Mesothelial cell of epicardium (in vitro differentiated cells): ENCODE measurements around the gene AHCYL2. TPM values are rescaled to one million over a fixed set of nuclear protein-coding genes. Genes with fewer than 3 reads are reported as not detected.
"Not testable (repeated sequence)": the region's sequence is repeated elsewhere in the genome, so short reads cannot be mapped to it uniquely, and the experiment has no call there.

Source experiments
- DNase-seq, 2 experiments: peaks; one replicate each; pipeline ENCODE4 v3.0.0; 2021; ENCODE audit warnings: low spot score in 2 of 2; ENCODE audit not compliant: unreplicated experiment in 2 of 2
- H3K27ac Mint-ChIP-seq: 2 replicates; pipeline ENCODE4 v1.8.0; 2021; ENCODE audit warnings: mixed read lengths
- H3K27me3 Mint-ChIP-seq: 2 replicates; pipeline ENCODE4 v1.8.0; 2021; ENCODE audit warnings: low read depth, mixed read lengths
- H3K36me3 Mint-ChIP-seq: 2 replicates; pipeline ENCODE4 v1.8.0; 2021; ENCODE audit warnings: mixed read lengths
- H3K4me1 Mint-ChIP-seq: 2 replicates; pipeline ENCODE4 v1.8.0; 2021; ENCODE audit warnings: mixed read lengths
- H3K4me3 Mint-ChIP-seq: 2 replicates; pipeline ENCODE4 v1.8.0; 2021; ENCODE audit warnings: mild to moderate bottlenecking, moderate library complexity, mixed read lengths
- H3K9me3 Mint-ChIP-seq: 2 replicates; pipeline ENCODE4 v1.8.0; 2021; ENCODE audit warnings: mixed read lengths
- total RNA-seq: library from RNA; stranded (reverse); gene quantifications from 3 replicates; pipeline ENCODE4 v1.2.1, GENCODE V29; 2021
- TF ChIP-seq, protein P1 (sequence below): fragments of 200-600 bp; sonication (generic); IDR thresholded peaks from one replicate; pipeline ENCODE4 v1.5.0; 2021; ENCODE audit warnings: antibody characterized with exemption; ENCODE audit not compliant: unreplicated experiment

The AHCYL2 gene
- total RNA-seq, 1 donor from 2014 or later, result 22.8 TPM

DNA sequence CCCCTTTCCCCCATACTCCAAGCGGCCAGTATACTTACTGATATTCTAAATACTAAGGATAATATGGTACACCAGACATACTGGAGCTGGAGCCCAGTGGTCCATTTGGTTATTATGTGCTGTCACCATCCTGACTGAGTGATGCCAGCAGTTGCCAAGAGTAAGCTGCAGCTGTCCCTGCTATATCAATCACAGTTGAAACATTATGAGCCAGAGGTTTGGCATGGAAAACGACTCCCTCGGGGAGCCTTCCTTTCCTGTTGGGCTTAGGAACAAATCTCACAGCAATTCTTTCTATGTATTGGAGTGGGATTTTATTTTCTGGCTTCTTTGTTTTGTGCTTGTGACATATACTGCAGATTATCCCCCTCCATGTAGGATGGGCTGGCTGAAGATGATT is 242.0 kb downstream of the AHCYL2 start:
- H3K36me3 Mint-ChIP-seq, result no peaks in the 10 kb centered on the region
- no peak overlapping the region for H3K27ac Mint-ChIP-seq
- TF ChIP-seq, protein P1, sequence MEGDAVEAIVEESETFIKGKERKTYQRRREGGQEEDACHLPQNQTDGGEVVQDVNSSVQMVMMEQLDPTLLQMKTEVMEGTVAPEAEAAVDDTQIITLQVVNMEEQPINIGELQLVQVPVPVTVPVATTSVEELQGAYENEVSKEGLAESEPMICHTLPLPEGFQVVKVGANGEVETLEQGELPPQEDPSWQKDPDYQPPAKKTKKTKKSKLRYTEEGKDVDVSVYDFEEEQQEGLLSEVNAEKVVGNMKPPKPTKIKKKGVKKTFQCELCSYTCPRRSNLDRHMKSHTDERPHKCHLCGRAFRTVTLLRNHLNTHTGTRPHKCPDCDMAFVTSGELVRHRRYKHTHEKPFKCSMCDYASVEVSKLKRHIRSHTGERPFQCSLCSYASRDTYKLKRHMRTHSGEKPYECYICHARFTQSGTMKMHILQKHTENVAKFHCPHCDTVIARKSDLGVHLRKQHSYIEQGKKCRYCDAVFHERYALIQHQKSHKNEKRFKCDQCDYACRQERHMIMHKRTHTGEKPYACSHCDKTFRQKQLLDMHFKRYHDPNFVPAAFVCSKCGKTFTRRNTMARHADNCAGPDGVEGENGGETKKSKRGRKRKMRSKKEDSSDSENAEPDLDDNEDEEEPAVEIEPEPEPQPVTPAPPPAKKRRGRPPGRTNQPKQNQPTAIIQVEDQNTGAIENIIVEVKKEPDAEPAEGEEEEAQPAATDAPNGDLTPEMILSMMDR, result no peak
- H3K4me3 Mint-ChIP-seq, result no peak overlapping the region
- no peaks in the 10 kb centered on the region for H3K9me3 Mint-ChIP-seq
- H3K4me1 Mint-ChIP-seq, result peaks cover 3% of the 10 kb centered on the region
- no peak for DNase-seq
- H3K27me3 Mint-ChIP-seq, result no peaks in the 10 kb centered on the region

GRCh38 chr7:129468087-129468486 is 243.3 kb downstream of the AHCYL2 start:
- no peak for DNase-seq
- H3K4me3 Mint-ChIP-seq, result no peak overlapping the region
- no peaks in the 10 kb centered on the region for H3K36me3 Mint-ChIP-seq
- TF ChIP-seq, protein P1, result no peak
- no peak overlapping the region for H3K27ac Mint-ChIP-seq
- no peaks in the 10 kb centered on the region for H3K27me3 Mint-ChIP-seq
- H3K4me1 Mint-ChIP-seq, result peaks cover 3% of the 10 kb centered on the region
- H3K9me3 Mint-ChIP-seq, result no peaks in the 10 kb centered on the region

GRCh38 chr7:129468547-129468946 is 243.7 kb downstream of the AHCYL2 start:
- H3K4me1 Mint-ChIP-seq, result peaks cover 3% of the 10 kb centered on the region
- H3K36me3 Mint-ChIP-seq, result no peaks in the 10 kb centered on the region
- H3K9me3 Mint-ChIP-seq, result no peaks in the 10 kb centered on the region
- TF ChIP-seq, protein P1, result no peak
- no peak overlapping the region for H3K4me3 Mint-ChIP-seq
- H3K27me3 Mint-ChIP-seq, result no peaks in the 10 kb centered on the region
- no peak overlapping the region for H3K27ac Mint-ChIP-seq
- DNase-seq, result no peak

GRCh38 chr7:129469930-129470329 is 245.1 kb downstream of the AHCYL2 start:
- H3K36me3 Mint-ChIP-seq, result peaks cover under 1% of the 10 kb centered on the region
- no peak overlapping the region for H3K4me3 Mint-ChIP-seq
- no peak overlapping the region for H3K27ac Mint-ChIP-seq
- DNase-seq, result no peak
- no peaks in the 10 kb centered on the region for H3K9me3 Mint-ChIP-seq
- TF ChIP-seq, protein P1, result no peak
- H3K27me3 Mint-ChIP-seq, result no peaks in the 10 kb centered on the region
- H3K4me1 Mint-ChIP-seq, result peaks cover 3% of the 10 kb centered on the region

GRCh38 chr7:129470411-129470810 is 245.6 kb downstream of the AHCYL2 start:
- TF ChIP-seq, protein P1, result no peak
- peaks cover 2% of the 10 kb centered on the region for H3K36me3 Mint-ChIP-seq
- no peaks in the 10 kb centered on the region for H3K27me3 Mint-ChIP-seq
- H3K4me3 Mint-ChIP-seq, result no peak overlapping the region
- no peak for DNase-seq
- no peaks in the 10 kb centered on the region for H3K9me3 Mint-ChIP-seq
- no peak overlapping the region for H3K27ac Mint-ChIP-seq
- H3K4me1 Mint-ChIP-seq, result no peaks in the 10 kb centered on the region

GRCh38 chr7:129471402-129471827 is 246.6 kb downstream of the AHCYL2 start:
- Mint-ChIP-seq H3K4me1 (no peaks in the 10 kb centered on the region), H3K27me3 (no peaks in the 10 kb centered on the region), H3K27ac (no peak overlapping the region), H3K4me3 (no peak overlapping the region), H3K9me3 (no peaks in the 10 kb centered on the region), H3K36me3 (peaks cover 2% of the 10 kb centered on the region)
- DNase-seq, result no peak
- TF ChIP-seq, protein P1, result no peak

- H3K4me1 Mint-ChIP-seq, H3K4me3 Mint-ChIP-seq, H3K27me3 Mint-ChIP-seq, H3K27ac Mint-ChIP-seq, H3K9me3 Mint-ChIP-seq, H3K36me3 Mint-ChIP-seq, DNase-seq: not testable (repeated sequence)
Measured at GRCh38 chr7:129475931-129476330, 251.1 kb downstream of the AHCYL2 start.

DNA sequence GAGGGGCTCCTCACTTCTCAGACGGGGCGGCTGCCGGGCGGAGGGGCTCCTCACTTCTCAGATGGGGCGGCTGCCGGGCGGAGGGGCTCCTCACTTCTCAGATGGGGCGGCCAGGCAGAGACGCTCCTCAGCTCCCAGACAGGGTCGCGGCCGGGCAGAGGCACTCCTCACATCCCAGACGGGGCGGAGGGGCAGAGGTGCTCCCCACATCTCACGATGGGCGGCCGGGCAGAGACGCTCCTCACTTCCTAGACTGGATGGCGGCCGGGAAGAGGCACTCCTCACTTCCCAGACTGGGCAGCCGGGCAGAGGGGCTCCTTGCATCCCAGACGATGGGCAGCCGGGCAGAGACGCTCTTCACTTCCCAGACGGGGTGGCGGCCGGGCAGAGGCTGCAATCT is 251.6 kb downstream of the AHCYL2 start:
- not testable (repeated sequence) for DNase-seq, H3K36me3 Mint-ChIP-seq, H3K4me1 Mint-ChIP-seq, H3K4me3 Mint-ChIP-seq, H3K27ac Mint-ChIP-seq, H3K9me3 Mint-ChIP-seq, H3K27me3 Mint-ChIP-seq
